OCI-LY7 (cell line): ENCODE measurements around the gene FBN2. TPM values are rescaled to one million over a fixed set of nuclear protein-coding genes. Genes with fewer than 3 reads are reported as not detected.

Experiments used
- BruUV-seq: library from RNA; stranded (reverse); fragments of 400-500 nt; replicated peaks from 2 replicates; lab custom pipeline; 2021; lab: Mats Ljungman, UMichigan
- CTCF ChIA-PET: fragments of 300-600 bp; sonication (Branson Sonifier 250); formaldehyde crosslinking; loops from one replicate; lab custom pipeline; 2022; ENCODE audit warnings: antibody characterized with exemption; ENCODE audit not compliant: unreplicated experiment; lab: Charles Lee
- POLR2A ChIA-PET: fragments of 300-600 bp; sonication (Branson Sonifier 250); formaldehyde crosslinking; loops from one replicate; lab custom pipeline; 2022; ENCODE audit warnings: antibody characterized with exemption; lab: Charles Lee
- DNase-seq: peaks from one replicate; pipeline ENCODE4 v3.0.0-alpha.2; 2015; ENCODE audit warnings: low spot score
- H2AFZ ChIP-seq: fragments of 200-600 bp; sonication (generic), shearing (Covaris generic); 2 replicates; pipeline ENCODE4 v1.6.1; 2014; ENCODE audit warnings: mild to moderate bottlenecking, antibody characterized with exemption, low read length, moderate library complexity
- H3K27ac ChIP-seq: fragments of 200-600 bp; sonication (generic); 2 replicates; pipeline ENCODE4 v1.5.1; 2014; ENCODE audit warnings: mixed run types, low read depth, mild to moderate bottlenecking, moderate library complexity, low read length, inconsistent platforms; ENCODE audit not compliant: poor library complexity, severe bottlenecking
- H3K36me3 ChIP-seq: fragments of 200-600 bp; sonication (generic); 2 replicates; pipeline ENCODE4 v1.6.1; 2014; ENCODE audit warnings: mild to moderate bottlenecking, antibody characterized with exemption, low read length, moderate library complexity, mixed read lengths; ENCODE audit not compliant: insufficient read depth
- H3K4me1 ChIP-seq: fragments of 200-600 bp; sonication (generic); 2 replicates; pipeline ENCODE4 v1.5.1; 2014; ENCODE audit warnings: mild to moderate bottlenecking, low read length; ENCODE audit not compliant: insufficient read depth, poor library complexity, severe bottlenecking
- H3K4me2 ChIP-seq: fragments of 200-600 bp; sonication (generic); 2 replicates; pipeline ENCODE4 v1.6.1; 2014; ENCODE audit warnings: mild to moderate bottlenecking, low read length
- H3K4me3 ChIP-seq: fragments of 200-600 bp; sonication (generic); 2 replicates; pipeline ENCODE4 v1.5.1; 2014; ENCODE audit warnings: mild to moderate bottlenecking, low read depth, low read length; ENCODE audit not compliant: poor library complexity, severe bottlenecking
- H3K79me2 ChIP-seq: fragments of 200-600 bp; sonication (generic); 2 replicates; pipeline ENCODE4 v1.6.1; 2016; ENCODE audit warnings: low read depth, mild to moderate bottlenecking, low read length, moderate library complexity, mixed read lengths; ENCODE audit not compliant: insufficient read depth
- H3K9me2 ChIP-seq: fragments of 200-600 bp; sonication (generic); 2 replicates; pipeline ENCODE4 v1.6.1; 2016; ENCODE audit warnings: mild to moderate bottlenecking, low read length, mixed read lengths; ENCODE audit not compliant: insufficient read depth
- H3K9me3 ChIP-seq: fragments of 200-600 bp; sonication (generic); 2 replicates; pipeline ENCODE4 v1.6.1; 2014; ENCODE audit warnings: mild to moderate bottlenecking, mixed run types, low read length, mixed read lengths
- H4K20me1 ChIP-seq: fragments of 200-600 bp; sonication (generic); 2 replicates; pipeline ENCODE4 v1.6.1; 2014; ENCODE audit warnings: mild to moderate bottlenecking, antibody characterized with exemption, low read length, moderate library complexity, mixed read lengths; ENCODE audit not compliant: insufficient read depth
- EZH2phosphoT487 ChIP-seq: fragments of 200-600 bp; sonication (generic); IDR thresholded peaks from 2 replicates; pipeline ENCODE4 v1.6.1; 2018; ENCODE audit warnings: low read depth, borderline replicate concordance, mild to moderate bottlenecking, mixed run types, antibody characterized with exemption, low read length, moderate library complexity, mixed read lengths
- intact Hi-C: fragments of 100-400 bp; cut with micrococcal nuclease; formaldehyde crosslinking; loops from one replicate; pipeline ENCODE4 v1.10.0; 2022; ENCODE audit not compliant: unreplicated experiment
- total RNA-seq, 2 experiments: library from RNA; depleted of rRNA in 1 of 2; stranded (reverse); fragments of >200 nt in 1 of 2; shearing (Covaris generic) in 1 of 2; gene quantifications; 2 replicates each; pipeline ENCODE4 v1.2.3, GENCODE V29; 2014 to 2022
- TF ChIP-seq, protein P1 (sequence below): fragments of 200-600 bp; sonication (generic); conservative IDR thresholded peaks from 2 replicates; pipeline ENCODE4 v1.5.1; 2014; ENCODE audit warnings: mild to moderate bottlenecking, antibody characterized with exemption, low read length, moderate library complexity, mixed read lengths

The FBN2 gene
- total RNA-seq, 2 experiments from 2014 or later = not detected

DNA sequence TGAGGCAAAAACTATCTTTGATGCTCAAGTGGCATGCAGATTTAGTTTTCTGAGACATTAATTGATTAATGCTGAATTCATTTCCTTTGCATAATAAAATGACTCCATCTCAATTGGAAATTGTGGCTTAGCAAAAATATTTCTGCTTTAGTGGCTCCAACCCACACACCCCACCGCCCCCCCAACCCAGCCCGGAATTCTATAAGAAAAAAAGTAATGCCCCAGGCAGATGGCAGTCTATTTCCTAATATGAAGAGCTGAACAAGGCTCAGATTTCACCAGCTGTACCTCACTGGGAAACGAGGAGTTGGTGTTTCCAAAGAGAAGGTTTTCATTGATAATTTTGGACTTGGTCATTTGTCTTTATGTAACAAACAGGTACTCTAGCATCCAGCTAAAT, 182.1 kb downstream of the FBN2 start:
- BruUV-seq = no TSS peak
- Histone ChIP-seq H3K9me2 (no peaks in the 10 kb centered on the region), H3K36me3 (no peaks in the 10 kb centered on the region), H3K4me3 (no peak overlapping the region), H3K4me2 (no peak overlapping the region), H3K9me3 (no peaks in the 10 kb centered on the region), H4K20me1 (no peaks in the 10 kb centered on the region), H3K79me2 (no peaks in the 10 kb centered on the region), H2AFZ (no peak overlapping the region), H3K27ac (no peak overlapping the region), H3K4me1 (no peaks in the 10 kb centered on the region)
- intact Hi-C loops = no loop called here
- no peak for DNase-seq
- TF ChIP-seq, protein P1, sequence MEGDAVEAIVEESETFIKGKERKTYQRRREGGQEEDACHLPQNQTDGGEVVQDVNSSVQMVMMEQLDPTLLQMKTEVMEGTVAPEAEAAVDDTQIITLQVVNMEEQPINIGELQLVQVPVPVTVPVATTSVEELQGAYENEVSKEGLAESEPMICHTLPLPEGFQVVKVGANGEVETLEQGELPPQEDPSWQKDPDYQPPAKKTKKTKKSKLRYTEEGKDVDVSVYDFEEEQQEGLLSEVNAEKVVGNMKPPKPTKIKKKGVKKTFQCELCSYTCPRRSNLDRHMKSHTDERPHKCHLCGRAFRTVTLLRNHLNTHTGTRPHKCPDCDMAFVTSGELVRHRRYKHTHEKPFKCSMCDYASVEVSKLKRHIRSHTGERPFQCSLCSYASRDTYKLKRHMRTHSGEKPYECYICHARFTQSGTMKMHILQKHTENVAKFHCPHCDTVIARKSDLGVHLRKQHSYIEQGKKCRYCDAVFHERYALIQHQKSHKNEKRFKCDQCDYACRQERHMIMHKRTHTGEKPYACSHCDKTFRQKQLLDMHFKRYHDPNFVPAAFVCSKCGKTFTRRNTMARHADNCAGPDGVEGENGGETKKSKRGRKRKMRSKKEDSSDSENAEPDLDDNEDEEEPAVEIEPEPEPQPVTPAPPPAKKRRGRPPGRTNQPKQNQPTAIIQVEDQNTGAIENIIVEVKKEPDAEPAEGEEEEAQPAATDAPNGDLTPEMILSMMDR = no peak
- TF ChIP-seq EZH2phosphoT487 = no peak
- CTCF ChIA-PET = no interaction called here
- POLR2A ChIA-PET = interaction anchor here (0.6 to 1.1 kb wide), 3 partner anchors 19 to 86 kb away, joined by 3 to 4 read pairs (median 4); no protein-coding TSS in a partner anchor

DNA sequence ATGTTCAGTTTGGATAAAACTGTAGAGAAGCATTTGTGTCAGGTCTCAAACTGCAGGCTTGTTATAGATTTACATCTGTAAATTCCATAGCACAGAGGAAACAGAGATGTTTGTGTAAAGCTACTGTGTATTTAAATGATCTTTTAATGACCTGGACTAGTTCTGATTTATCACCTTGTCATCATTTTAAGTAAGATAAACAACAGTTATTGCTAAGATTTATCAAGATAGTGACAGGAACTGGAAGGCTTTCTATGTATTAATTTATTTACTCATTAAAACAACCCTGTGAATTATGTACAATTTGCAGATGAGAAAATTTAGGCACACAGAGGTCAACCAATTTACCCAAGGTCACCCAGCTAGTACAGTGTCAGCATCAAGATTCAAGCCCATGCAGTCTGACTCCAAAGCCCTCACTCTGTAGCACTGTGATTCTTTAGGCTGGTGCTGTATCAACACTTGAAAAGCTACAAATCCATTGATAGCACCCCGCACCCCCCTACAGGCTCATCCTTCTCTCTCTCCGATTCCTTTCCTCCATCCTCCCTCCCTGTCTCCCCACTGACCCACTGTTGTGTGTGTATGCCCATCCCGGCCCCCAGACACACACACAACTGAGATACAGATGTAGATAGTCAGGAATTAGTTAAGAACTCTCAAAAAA, 184.5 kb downstream of the FBN2 start:
- TF ChIP-seq EZH2phosphoT487 = no peak
- Histone ChIP-seq H3K9me2 (no peaks in the 10 kb centered on the region), H3K36me3 (no peaks in the 10 kb centered on the region), H3K27ac (no peak overlapping the region), H3K4me1 (no peaks in the 10 kb centered on the region), H3K79me2 (no peaks in the 10 kb centered on the region), H2AFZ (no peak overlapping the region), H3K4me3 (no peak overlapping the region), H3K9me3 (no peaks in the 10 kb centered on the region), H4K20me1 (no peaks in the 10 kb centered on the region), H3K4me2 (no peak overlapping the region)
- ChIA-PET POLR2A (interaction anchor here (0.6 to 0.7 kb wide), 2 partner anchors 204 to 1018 kb away, joined by 3 read pairs; no protein-coding TSS in a partner anchor), CTCF (no interaction called here)
- intact Hi-C loops = no loop called here
- BruUV-seq = no TSS peak
- DNase-seq = no peak

DNA sequence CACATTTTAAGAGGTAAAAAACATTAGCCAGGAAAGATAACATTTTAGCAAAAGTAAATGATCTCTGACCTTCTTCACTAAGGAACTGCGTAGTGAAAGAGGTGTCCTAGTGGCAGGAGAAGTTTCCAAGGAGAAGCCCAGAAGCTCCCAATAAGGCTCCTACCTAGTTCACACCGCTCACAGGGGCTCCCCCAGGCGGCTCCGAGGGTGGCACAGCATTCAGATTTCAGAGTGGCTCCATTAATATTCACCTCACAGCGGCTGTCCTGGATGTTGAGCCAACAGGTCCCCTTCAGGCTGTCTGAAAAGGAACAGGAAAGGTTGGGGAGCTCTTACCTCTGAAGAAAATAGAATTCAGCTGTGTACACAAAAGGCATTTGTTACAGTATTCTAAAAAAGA, 187.3 kb downstream of the FBN2 start:
- Histone ChIP-seq H3K9me3 (no peaks in the 10 kb centered on the region), H4K20me1 (no peaks in the 10 kb centered on the region), H3K27ac (no peak overlapping the region), H3K4me1 (no peaks in the 10 kb centered on the region), H3K79me2 (no peaks in the 10 kb centered on the region), H3K4me2 (no peak overlapping the region), H3K4me3 (no peak overlapping the region), H3K9me2 (no peaks in the 10 kb centered on the region), H2AFZ (no peak overlapping the region), H3K36me3 (no peaks in the 10 kb centered on the region)
- ChIA-PET CTCF (no interaction called here), POLR2A (no interaction called here)
- TF ChIP-seq EZH2phosphoT487 = no peak
- TF ChIP-seq, protein P1 = no peak
- no TSS peak for BruUV-seq
- intact Hi-C loops = no loop called here
- no peak for DNase-seq
